WTC11 (cell line): ENCODE measurements around the gene FBXO40. TPM values are rescaled to one million over a fixed set of nuclear protein-coding genes. Genes with fewer than 3 reads are reported as not detected.
A peak's percentile ranks its signal among the peaks of the same experiment; 100 is the strongest.
"Not testable (repeated sequence)": the region's sequence is repeated elsewhere in the genome, so short reads cannot be mapped to it uniquely, and the experiment has no call there.

ENCODE experiments used
- ATAC-seq: fragments of 200-7000 bp; cut with Tn5 transposase; 2 replicates; pipeline ENCODE4 v1.10.0; 2021; ENCODE audit warnings: mild to moderate bottlenecking, moderate library complexity
- CTCF ChIA-PET: fragments of 300-600 bp; sonication (Branson Sonifier 250); formaldehyde crosslinking; loops from one replicate; lab custom pipeline; 2021; ENCODE audit warnings: antibody characterized with exemption; lab: Charles Lee
- POLR2A ChIA-PET: fragments of 350-600 bp; sonication (Branson Sonifier 250); formaldehyde crosslinking; loops from one replicate; lab custom pipeline; 2021; ENCODE audit warnings: antibody characterized with exemption; lab: Charles Lee
- DNase-seq: peaks from one replicate; pipeline ENCODE4 v3.0.0; 2021; ENCODE audit warnings: low spot score
- H3K27ac Mint-ChIP-seq: 2 replicates; pipeline ENCODE4 v1.8.0; 2021; ENCODE audit warnings: mixed read lengths
- H3K27me3 Mint-ChIP-seq: 2 replicates; pipeline ENCODE4 v1.8.0; 2021; ENCODE audit warnings: low read depth, mild to moderate bottlenecking, moderate library complexity, mixed read lengths
- H3K36me3 Mint-ChIP-seq: 2 replicates; pipeline ENCODE4 v1.8.0; 2021; ENCODE audit warnings: mixed read lengths
- H3K4me1 Mint-ChIP-seq: 2 replicates; pipeline ENCODE4 v1.8.0; 2022; ENCODE audit warnings: mixed read lengths
- H3K4me3 Mint-ChIP-seq: 2 replicates; pipeline ENCODE4 v1.8.0; 2021; ENCODE audit warnings: mild to moderate bottlenecking, moderate library complexity, mixed read lengths
- H3K9me3 Mint-ChIP-seq: 2 replicates; pipeline ENCODE4 v1.8.0; 2021; ENCODE audit warnings: mixed read lengths
- CREM ChIP-seq: sonication (generic); formaldehyde crosslinking; IDR thresholded peaks from 2 replicates; pipeline ENCODE4 v1.8.1; 2022; ENCODE audit warnings: mild to moderate bottlenecking, missing genetic modification reagents, moderate library complexity
- ELF4 ChIP-seq: sonication (generic); formaldehyde crosslinking; IDR thresholded peaks from 2 replicates; pipeline ENCODE4 v1.8.1; 2022; ENCODE audit warnings: low read depth, mild to moderate bottlenecking, moderate library complexity, missing genetic modification reagents
- FOXK1 ChIP-seq: sonication (generic); formaldehyde crosslinking; IDR thresholded peaks from 2 replicates; pipeline ENCODE4 v1.8.0; 2022; ENCODE audit warnings: mild to moderate bottlenecking, moderate library complexity, missing genetic modification reagents
- IRF2 ChIP-seq: sonication (generic); formaldehyde crosslinking; IDR thresholded peaks from 2 replicates; pipeline ENCODE4 v1.8.0; 2022; ENCODE audit warnings: low read depth, missing genetic modification reagents, borderline replicate concordance
- MYBL2 ChIP-seq: sonication (generic); formaldehyde crosslinking; IDR thresholded peaks from 2 replicates; pipeline ENCODE4 v1.8.1; 2023; ENCODE audit warnings: mild to moderate bottlenecking, moderate library complexity, missing genetic modification reagents
- PRDM15 ChIP-seq: sonication (generic); formaldehyde crosslinking; IDR thresholded peaks from 2 replicates; pipeline ENCODE4 v1.8.0; 2022; ENCODE audit warnings: missing genetic modification reagents
- RELA ChIP-seq: sonication (generic); formaldehyde crosslinking; IDR thresholded peaks from 2 replicates; pipeline ENCODE4 v1.8.1; 2022; ENCODE audit warnings: missing genetic modification reagents, mild to moderate bottlenecking, borderline replicate concordance
- SMAD3 ChIP-seq: sonication (generic); formaldehyde crosslinking; IDR thresholded peaks from 2 replicates; pipeline ENCODE4 v1.8.0; 2022; ENCODE audit warnings: missing genetic modification reagents, mild to moderate bottlenecking, borderline replicate concordance
- TP53 ChIP-seq: sonication (generic); formaldehyde crosslinking; IDR thresholded peaks from 2 replicates; pipeline ENCODE4 v1.8.1; 2023; ENCODE audit warnings: mild to moderate bottlenecking, missing genetic modification reagents
- ZNF121 ChIP-seq: sonication (generic); formaldehyde crosslinking; IDR thresholded peaks from 2 replicates; pipeline ENCODE4 v1.8.0; 2023; ENCODE audit warnings: missing genetic modification reagents
- ZNF219 ChIP-seq: sonication (generic); formaldehyde crosslinking; IDR thresholded peaks from 2 replicates; pipeline ENCODE4 v1.8.0; 2023; ENCODE audit warnings: missing genetic modification reagents, mild to moderate bottlenecking, borderline replicate concordance
- ZNF416 ChIP-seq: fragments of 250-450 bp; sonication (Bioruptor Pico); IDR thresholded peaks from 2 replicates; pipeline ENCODE4 v1.9.0; 2021; ENCODE audit warnings: mild to moderate bottlenecking, inconsistent platforms
- total RNA-seq: library from RNA; stranded (reverse); gene quantifications from 3 replicates; pipeline ENCODE4 v1.2.3, GENCODE V29; 2021
- TF ChIP-seq, protein P1 (sequence below): sonication (generic); formaldehyde crosslinking; IDR thresholded peaks from 2 replicates; pipeline ENCODE4 v1.8.1; 2022; ENCODE audit warnings: mild to moderate bottlenecking, moderate library complexity, missing genetic modification reagents
- TF ChIP-seq, protein P2 (sequence below): sonication (generic); formaldehyde crosslinking; conservative IDR thresholded peaks from 2 replicates; pipeline ENCODE4 v1.8.1; 2023; ENCODE audit warnings: mild to moderate bottlenecking, low read depth, missing genetic modification reagents, moderate library complexity
- TF ChIP-seq, protein P3 (sequence below): fragments of 200-600 bp; IDR thresholded peaks from 2 replicates; pipeline ENCODE4 v1.8.0; 2022; ENCODE audit warnings: antibody characterized with exemption

The FBXO40 gene
- total RNA-seq, 1 experiment from 2014 or later: 0.04 TPM

DNA sequence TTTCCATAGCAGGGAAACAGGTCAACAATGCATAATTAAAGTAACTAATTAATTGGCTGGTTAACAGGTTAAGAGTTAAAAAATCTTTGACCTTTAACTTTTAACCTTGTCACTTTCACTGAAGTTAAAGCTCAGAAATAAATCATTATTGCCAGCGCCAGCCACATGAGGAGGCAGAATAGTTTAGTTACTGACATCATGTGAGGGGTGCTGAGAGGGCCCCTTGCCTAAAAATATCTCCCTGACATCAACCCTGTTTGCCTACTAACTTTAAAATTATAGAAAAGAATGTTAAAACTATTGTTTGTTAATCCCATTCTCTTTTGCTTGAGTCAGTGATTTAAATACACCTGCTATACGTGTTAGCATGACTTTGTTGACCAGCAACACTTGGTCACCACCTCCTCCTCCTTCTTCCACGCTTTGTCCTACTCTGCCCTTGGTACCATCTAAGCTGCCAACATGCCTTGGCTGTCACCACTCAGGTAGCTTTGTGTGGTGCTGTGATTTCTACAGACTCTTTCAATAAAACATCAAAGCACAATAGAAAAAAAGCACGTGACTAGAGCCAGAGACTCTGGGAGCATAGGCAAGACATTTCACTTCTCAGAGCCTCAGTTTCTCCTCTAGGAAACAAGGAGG lies 2.7 kb downstream of the FBXO40 start (continued):
- TF ChIP-seq ELF4 (CRISPR knock-in tag): no peak
- TF ChIP-seq, protein P1, sequence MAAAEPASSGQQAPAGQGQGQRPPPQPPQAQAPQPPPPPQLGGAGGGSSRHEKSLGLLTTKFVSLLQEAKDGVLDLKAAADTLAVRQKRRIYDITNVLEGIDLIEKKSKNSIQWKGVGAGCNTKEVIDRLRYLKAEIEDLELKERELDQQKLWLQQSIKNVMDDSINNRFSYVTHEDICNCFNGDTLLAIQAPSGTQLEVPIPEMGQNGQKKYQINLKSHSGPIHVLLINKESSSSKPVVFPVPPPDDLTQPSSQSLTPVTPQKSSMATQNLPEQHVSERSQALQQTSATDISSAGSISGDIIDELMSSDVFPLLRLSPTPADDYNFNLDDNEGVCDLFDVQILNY (CRISPR knock-in tag): no peak
- TF ChIP-seq PRDM15: no peak
- TF ChIP-seq, protein P2, sequence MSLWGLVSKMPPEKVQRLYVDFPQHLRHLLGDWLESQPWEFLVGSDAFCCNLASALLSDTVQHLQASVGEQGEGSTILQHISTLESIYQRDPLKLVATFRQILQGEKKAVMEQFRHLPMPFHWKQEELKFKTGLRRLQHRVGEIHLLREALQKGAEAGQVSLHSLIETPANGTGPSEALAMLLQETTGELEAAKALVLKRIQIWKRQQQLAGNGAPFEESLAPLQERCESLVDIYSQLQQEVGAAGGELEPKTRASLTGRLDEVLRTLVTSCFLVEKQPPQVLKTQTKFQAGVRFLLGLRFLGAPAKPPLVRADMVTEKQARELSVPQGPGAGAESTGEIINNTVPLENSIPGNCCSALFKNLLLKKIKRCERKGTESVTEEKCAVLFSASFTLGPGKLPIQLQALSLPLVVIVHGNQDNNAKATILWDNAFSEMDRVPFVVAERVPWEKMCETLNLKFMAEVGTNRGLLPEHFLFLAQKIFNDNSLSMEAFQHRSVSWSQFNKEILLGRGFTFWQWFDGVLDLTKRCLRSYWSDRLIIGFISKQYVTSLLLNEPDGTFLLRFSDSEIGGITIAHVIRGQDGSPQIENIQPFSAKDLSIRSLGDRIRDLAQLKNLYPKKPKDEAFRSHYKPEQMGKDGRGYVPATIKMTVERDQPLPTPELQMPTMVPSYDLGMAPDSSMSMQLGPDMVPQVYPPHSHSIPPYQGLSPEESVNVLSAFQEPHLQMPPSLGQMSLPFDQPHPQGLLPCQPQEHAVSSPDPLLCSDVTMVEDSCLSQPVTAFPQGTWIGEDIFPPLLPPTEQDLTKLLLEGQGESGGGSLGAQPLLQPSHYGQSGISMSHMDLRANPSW (CRISPR knock-in tag): no peak
- TF ChIP-seq SMAD3 (CRISPR knock-in tag): no peak
- TF ChIP-seq FOXK1 (CRISPR knock-in tag): no peak
- no peak for TF ChIP-seq RELA
- no peak for TF ChIP-seq MYBL2 (CRISPR knock-in tag)
- no peak for TF ChIP-seq CREM (CRISPR knock-in tag)
- no peak for TF ChIP-seq ZNF416 (CRISPR knock-in tag)
- TF ChIP-seq TP53 (CRISPR knock-in tag): no peak

DNA sequence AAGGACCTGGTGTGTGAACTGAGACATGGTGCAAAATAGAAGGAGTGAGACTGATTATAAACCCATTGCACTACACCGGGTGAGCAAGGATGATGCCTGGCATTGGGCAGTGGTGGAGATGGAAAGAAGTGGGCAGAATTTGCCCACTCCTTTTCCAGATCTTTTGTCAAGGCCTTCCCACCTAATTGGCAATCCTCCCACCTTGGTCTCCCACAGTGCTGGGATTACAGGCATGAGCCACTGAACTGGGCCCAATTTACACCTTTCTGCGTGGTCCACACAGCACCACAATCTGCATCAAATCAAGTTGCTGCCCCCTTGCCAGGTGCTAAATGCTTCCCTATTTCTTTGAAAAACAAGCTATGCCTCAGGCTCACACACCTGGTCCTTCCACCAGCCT lies 5.4 kb downstream of the FBXO40 start:
- H3K4me3 Mint-ChIP-seq: no peak overlapping the region
- no peak overlapping the region for H3K27ac Mint-ChIP-seq
- H3K36me3 Mint-ChIP-seq: no peaks in the 10 kb centered on the region
- no peak for ATAC-seq
- no peak for TF ChIP-seq ZNF219 (CRISPR knock-in tag)
- TF ChIP-seq, protein P3, sequence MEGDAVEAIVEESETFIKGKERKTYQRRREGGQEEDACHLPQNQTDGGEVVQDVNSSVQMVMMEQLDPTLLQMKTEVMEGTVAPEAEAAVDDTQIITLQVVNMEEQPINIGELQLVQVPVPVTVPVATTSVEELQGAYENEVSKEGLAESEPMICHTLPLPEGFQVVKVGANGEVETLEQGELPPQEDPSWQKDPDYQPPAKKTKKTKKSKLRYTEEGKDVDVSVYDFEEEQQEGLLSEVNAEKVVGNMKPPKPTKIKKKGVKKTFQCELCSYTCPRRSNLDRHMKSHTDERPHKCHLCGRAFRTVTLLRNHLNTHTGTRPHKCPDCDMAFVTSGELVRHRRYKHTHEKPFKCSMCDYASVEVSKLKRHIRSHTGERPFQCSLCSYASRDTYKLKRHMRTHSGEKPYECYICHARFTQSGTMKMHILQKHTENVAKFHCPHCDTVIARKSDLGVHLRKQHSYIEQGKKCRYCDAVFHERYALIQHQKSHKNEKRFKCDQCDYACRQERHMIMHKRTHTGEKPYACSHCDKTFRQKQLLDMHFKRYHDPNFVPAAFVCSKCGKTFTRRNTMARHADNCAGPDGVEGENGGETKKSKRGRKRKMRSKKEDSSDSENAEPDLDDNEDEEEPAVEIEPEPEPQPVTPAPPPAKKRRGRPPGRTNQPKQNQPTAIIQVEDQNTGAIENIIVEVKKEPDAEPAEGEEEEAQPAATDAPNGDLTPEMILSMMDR: no peak
- TF ChIP-seq ELF4 (CRISPR knock-in tag): no peak
- TF ChIP-seq IRF2 (CRISPR knock-in tag): no peak
- no peak for DNase-seq
- POLR2A ChIA-PET: no interaction called here
- CTCF ChIA-PET: interaction anchor here (0.7 kb wide), 1 partner anchor 60 kb away, joined by 3 read pairs; no protein-coding TSS in a partner anchor
- no peaks in the 10 kb centered on the region for H3K9me3 Mint-ChIP-seq
- no peaks in the 10 kb centered on the region for H3K27me3 Mint-ChIP-seq
- H3K4me1 Mint-ChIP-seq: peaks cover 51% of the 10 kb centered on the region

GRCh38 chr3:121599900-121600299 lies 6.7 kb downstream of the FBXO40 start:
- H3K36me3 Mint-ChIP-seq, DNase-seq, POLR2A ChIA-PET, H3K4me3 Mint-ChIP-seq, H3K9me3 Mint-ChIP-seq, ATAC-seq, H3K27me3 Mint-ChIP-seq, H3K27ac Mint-ChIP-seq: not testable (repeated sequence)
- peak; percentile 96 for TF ChIP-seq ZNF121
- CTCF ChIA-PET: interaction anchor here (0.6 kb wide), 2 partner anchors 25 to 147 kb away, joined by 3 to 4 read pairs; no protein-coding TSS in a partner anchor
- peaks cover 40% of the 10 kb centered on the region for H3K4me1 Mint-ChIP-seq
